Measurements from ENCODE around the gene PCDH19.

The PCDH19 gene

GRCh38 chrX:100405424-100405823, 4.6 kb downstream of the PCDH19 start:
- no peak for DNase-seq

GRCh38 chrX:100404851-100405250, 5.2 kb downstream of the PCDH19 start:
- no peak for DNase-seq

GRCh38 chrX:100395781-100396180, 14.3 kb downstream of the PCDH19 start:
- DNase-seq, result no peak

- no peak for DNase-seq
These were observed 28.5 kb downstream of the PCDH19 start for GRCh38 chrX:100381619-100382018.

GRCh38 chrX:100379388-100379986, 30.6 kb downstream of the PCDH19 start:
- DNase-seq, result no peak

GRCh38 chrX:100377826-100378225, 32.2 kb downstream of the PCDH19 start:
- no peak for DNase-seq

GRCh38 chrX:100376576-100376975, 33.5 kb downstream of the PCDH19 start:
- DNase-seq, result no peak

GRCh38 chrX:100373673-100374072, 36.4 kb downstream of the PCDH19 start:
- DNase-seq, result no peak

GRCh38 chrX:100368167-100368566, 41.9 kb downstream of the PCDH19 start:
- peak; percentile 2 for DNase-seq

GRCh38 chrX:100363896-100364295, 46.2 kb downstream of the PCDH19 start:
- DNase-seq, result no peak

- DNase-seq, result no peak
These were observed 51.3 kb downstream of the PCDH19 start for GRCh38 chrX:100358766-100359165.

GRCh38 chrX:100356351-100356896, 53.6 kb downstream of the PCDH19 start:
- no peak for DNase-seq

- DNase-seq, result no peak
These were observed 54.4 kb downstream of the PCDH19 start for GRCh38 chrX:100355680-100356079.

GRCh38 chrX:100353326-100353725, 56.7 kb downstream of the PCDH19 start:
- DNase-seq, result no peak

GRCh38 chrX:100350704-100351489, 59.2 kb downstream of the PCDH19 start:
- no peak for DNase-seq

- no peak for DNase-seq
These were observed 60.7 kb downstream of the PCDH19 start for GRCh38 chrX:100349391-100349790.

GRCh38 chrX:100341142-100341510, 68.9 kb downstream of the PCDH19 start:
- DNase-seq, result no peak

GRCh38 chrX:100340491-100341141, 69.5 kb downstream of the PCDH19 start:
- no peak for DNase-seq

- no peak for DNase-seq
These were observed 81.7 kb downstream of the PCDH19 start for GRCh38 chrX:100328351-100328750.

GRCh38 chrX:100319716-100320115, 90.4 kb downstream of the PCDH19 start:
- DNase-seq, result no peak

- no peak for DNase-seq
These were observed 93.1 kb downstream of the PCDH19 start for GRCh38 chrX:100316987-100317386.

- DNase-seq, result no peak
These were observed 94.5 kb downstream of the PCDH19 start for GRCh38 chrX:100315566-100315965.

GRCh38 chrX:100299559-100299958, 110.5 kb downstream of the PCDH19 start:
- DNase-seq, result no peak

- no peak for DNase-seq
These were observed 112.3 kb downstream of the PCDH19 start for GRCh38 chrX:100297728-100298127.
